Measurements from ENCODE around the gene PPP2R2C.

The PPP2R2C gene

GRCh38 chr4:6369511-6369910 is 102.9 kb downstream of the PPP2R2C start:
- no peak overlapping the region for H3K27ac ChIP-seq
- peaks cover 44% of the 10 kb centered on the region for H3K27me3 ChIP-seq (ENCODE audit: insufficient read depth, low read depth)
- H3K4me3 ChIP-seq (IDR thresholded peaks at IDR 0.05; ENCODE audit: insufficient read depth, low read depth, low read length), result no peak overlapping the region
- H3K4me1 ChIP-seq (ENCODE audit: low read depth, poor library complexity, severe bottlenecking), result no peaks in the 10 kb centered on the region
- no peak for TF ChIP-seq CTCF (conservative IDR thresholded peaks at IDR 0.05; ENCODE audit: low read depth, low read length)
- no peaks in the 10 kb centered on the region for H3K79me2 ChIP-seq (ENCODE audit: insufficient read depth, low read depth)
- no peaks in the 10 kb centered on the region for H4K20me1 ChIP-seq (ENCODE audit: insufficient read depth)
- H3K4me2 ChIP-seq, result no peak overlapping the region
- H3K36me3 ChIP-seq (ENCODE audit: insufficient read depth), result no peaks in the 10 kb centered on the region
- no peak overlapping the region for H3K9ac ChIP-seq
- H2AFZ ChIP-seq (ENCODE audit: low read depth), result no peak overlapping the region

GRCh38 chr4:6369035-6369434 is 103.4 kb downstream of the PPP2R2C start:
- Histone ChIP-seq H3K4me3 (IDR thresholded peaks at IDR 0.05; ENCODE audit: insufficient read depth, low read depth, low read length) (no peak overlapping the region), H3K4me2 (no peak overlapping the region), H3K9ac (no peak overlapping the region), H3K4me1 (ENCODE audit: low read depth, poor library complexity, severe bottlenecking) (no peaks in the 10 kb centered on the region), H4K20me1 (ENCODE audit: insufficient read depth) (no peaks in the 10 kb centered on the region), H3K27ac (no peak overlapping the region), H3K27me3 (ENCODE audit: insufficient read depth, low read depth) (peaks cover 39% of the 10 kb centered on the region), H3K79me2 (ENCODE audit: insufficient read depth, low read depth) (no peaks in the 10 kb centered on the region), H3K36me3 (ENCODE audit: insufficient read depth) (no peaks in the 10 kb centered on the region), H2AFZ (ENCODE audit: low read depth) (no peak overlapping the region)
- no peak for TF ChIP-seq CTCF (conservative IDR thresholded peaks at IDR 0.05; ENCODE audit: low read depth, low read length)

GRCh38 chr4:6368601-6369000 is 103.8 kb downstream of the PPP2R2C start:
- H3K4me2 ChIP-seq, result no peak overlapping the region
- no peak overlapping the region for H3K9ac ChIP-seq
- H3K36me3 ChIP-seq (ENCODE audit: insufficient read depth), result no peaks in the 10 kb centered on the region
- H3K79me2 ChIP-seq (ENCODE audit: insufficient read depth, low read depth), result no peaks in the 10 kb centered on the region
- no peak overlapping the region for H3K27ac ChIP-seq
- no peaks in the 10 kb centered on the region for H3K4me1 ChIP-seq (ENCODE audit: low read depth, poor library complexity, severe bottlenecking)
- TF ChIP-seq CTCF (conservative IDR thresholded peaks at IDR 0.05; ENCODE audit: low read depth, low read length), result no peak
- H2AFZ ChIP-seq (ENCODE audit: low read depth), result no peak overlapping the region
- H4K20me1 ChIP-seq (ENCODE audit: insufficient read depth), result no peaks in the 10 kb centered on the region
- peaks cover 42% of the 10 kb centered on the region for H3K27me3 ChIP-seq (ENCODE audit: insufficient read depth, low read depth)
- H3K4me3 ChIP-seq (IDR thresholded peaks at IDR 0.05; ENCODE audit: insufficient read depth, low read depth, low read length), result no peak overlapping the region

GRCh38 chr4:6368096-6368495 is 104.3 kb downstream of the PPP2R2C start:
- TF ChIP-seq CTCF (conservative IDR thresholded peaks at IDR 0.05; ENCODE audit: low read depth, low read length), result no peak
- no peak overlapping the region for H3K4me2 ChIP-seq

More at GRCh38 chr4:6368096-6368495, 104.3 kb downstream of the PPP2R2C start:
- H3K79me2 ChIP-seq (ENCODE audit: insufficient read depth, low read depth), result no peaks in the 10 kb centered on the region
- H3K4me3 ChIP-seq (IDR thresholded peaks at IDR 0.05; ENCODE audit: insufficient read depth, low read depth, low read length), result no peak overlapping the region
- no peaks in the 10 kb centered on the region for H3K36me3 ChIP-seq (ENCODE audit: insufficient read depth)
- no peaks in the 10 kb centered on the region for H3K4me1 ChIP-seq (ENCODE audit: low read depth, poor library complexity, severe bottlenecking)
- H4K20me1 ChIP-seq (ENCODE audit: insufficient read depth), result no peaks in the 10 kb centered on the region
- no peak overlapping the region for H2AFZ ChIP-seq (ENCODE audit: low read depth)
- no peak overlapping the region for H3K27ac ChIP-seq
- H3K9ac ChIP-seq, result no peak overlapping the region
- H3K27me3 ChIP-seq (ENCODE audit: insufficient read depth, low read depth), result peaks cover 42% of the 10 kb centered on the region
